Heart right ventricle (tissue), 16 donors: ENCODE results near the gene FOXP4. TPM values are rescaled to one million over a fixed set of nuclear protein-coding genes. Genes with fewer than 3 reads are reported as not detected.

Experiments used
- ATAC-seq, 8 donors: fragments of 200-7000 bp; cut with Tn5 transposase; one replicate each; pipeline ENCODE4 v1.9.1; 2020; ENCODE audit warnings: mild to moderate bottlenecking in 8 of 8, moderate library complexity in 8 of 8, moderate number of reproducible peaks in 1 of 8
- DNase-seq, 2 donors: peaks; one replicate each; pipeline ENCODE4 v3.0.0-alpha.2; 2020
- H3K27ac ChIP-seq, 10 donors: fragments of 200-600 bp; sonication (generic) in 2 of 10; one replicate each; pipeline versions ENCODE4 v1.5.0 to v1.8.0; 2020 to 2022; ENCODE audit warnings: mild to moderate bottlenecking in 3 of 10
- H3K27me3 ChIP-seq, 7 donors: fragments of 200-600 bp; one replicate each; pipeline ENCODE4 v1.8.0; 2021 to 2022; ENCODE audit warnings: mild to moderate bottlenecking in 2 of 7
- H3K36me3 ChIP-seq, 9 donors: fragments of 200-600 bp; sonication (generic) in 1 of 9; one replicate each; pipeline versions ENCODE4 v1.5.0 to v1.8.0; 2020 to 2022; ENCODE audit warnings: mild to moderate bottlenecking in 2 of 9
- H3K4me1 ChIP-seq, 9 donors: fragments of 200-600 bp; sonication (generic) in 1 of 9; one replicate each; pipeline versions ENCODE4 v1.5.0 to v1.8.0; 2020 to 2022; ENCODE audit warnings: mild to moderate bottlenecking in 4 of 9
- H3K4me3 ChIP-seq, 10 donors: fragments of 200-600 bp; sonication (generic) in 2 of 10; one replicate each; pipeline versions ENCODE4 v1.5.0 to v1.8.0; 2020 to 2022; ENCODE audit warnings: mild to moderate bottlenecking in 7 of 10, moderate library complexity in 2 of 10
- H3K9me3 ChIP-seq, 11 donors: fragments of 200-600 bp in 10 of 11; sonication (generic) in 2 of 11; one replicate each; pipeline versions ENCODE4 v1.5.0 to v1.8.0; 2013 to 2022; ENCODE audit warnings: mild to moderate bottlenecking in 2 of 11, control low read depth in 1 of 11, moderate library complexity in 1 of 11
- WGBS, 2 donors: extraction: QIAGEN DNeasy Blood & Tissue Kit; methylation state at CpG; one replicate each; pipeline ENCODE4 v1.1.7; 2013; ENCODE audit warnings: inconsistent platforms in 1 of 2; 5-methylcytosine and 5-hydroxymethylcytosine counted together
- intact Hi-C, 10 donors: fragments of 100-400 bp; cut with DNase I; formaldehyde crosslinking; loops; one replicate each; pipeline versions ENCODE4 v1.11.1 to v1.14.2; 2022
- polyA plus RNA-seq, 2 donors: library from polyadenylated mRNA; stranded (reverse); fragments of 200-250 nt; gene quantifications; one replicate each; pipeline ENCODE4 v1.2.3, GENCODE V29; 2013
- total RNA-seq, 10 donors: library from RNA; stranded (reverse); fragmentation: NEBNext Ultra II Directional in 3 of 10; extraction: Animal tissue kit (Norgen Biotek cat#: 25700) in 3 of 10; gene quantifications; one replicate each; pipeline versions ENCODE4 v1.2.1 to v1.2.4, GENCODE V29; 2021 to 2023
- TF ChIP-seq, protein P1 (sequence below), 9 donors: fragments of 200-600 bp; sonication (generic) in 2 of 9; IDR thresholded peaks; one replicate each; pipeline versions ENCODE4 v1.5.0 to v1.8.0; 2021 to 2022; ENCODE audit warnings: antibody characterized with exemption in 9 of 9, mild to moderate bottlenecking in 5 of 9, moderate library complexity in 1 of 9
- donor health status: Arrhythmogenic right ventricular cardiomyopathy.
- donor health status: ischemic (EF 13 %, LVEDD 7.1; RV severe dilation, severe dysfunction).
- donor health status: healthy with polysubstance abuse.
- donor health status: DM: no; HTN: yes; CAD: no.
- donor health status: DM: no; HTN: no; CAD: no.
- donor health status: ischemic (EF 25% LVEDD 6.9; RV normal size, moderate dysfunction).
- donor health status: ischemic (EF 25% LVEDD 5.7; RV mildly dilated, moderate dysfunction).
- donor health status: healthy.
- donor health status: DM: yes; HTN: yes; CAD: no.
- donor health status: Ischemic cardiomyopathy.
- donor health status: ischemic (EF 35%, LVEDD 5.7; RV mildly dilated, moderate dysfunction).
- donor health status: nonischemic (EF 11% LVEDD 7.7; RV severe dilation, severe dysfunction).
- donor health status: DM: yes; HTN: yes; CAD: no.
- donor health status: PGD.
- donor health status: ischemic (EF 29% LVEDD 5.4; RV normal size, mild dysfunction).
- donor health status: nonischemic (EF 23%, LVEDD 6.1; RV moderate dilation, normal function).

Gene FOXP4
- total and polyA plus RNA-seq, 12 donors, result 8.9 to 18.0 (median 13.6) TPM

DNA sequence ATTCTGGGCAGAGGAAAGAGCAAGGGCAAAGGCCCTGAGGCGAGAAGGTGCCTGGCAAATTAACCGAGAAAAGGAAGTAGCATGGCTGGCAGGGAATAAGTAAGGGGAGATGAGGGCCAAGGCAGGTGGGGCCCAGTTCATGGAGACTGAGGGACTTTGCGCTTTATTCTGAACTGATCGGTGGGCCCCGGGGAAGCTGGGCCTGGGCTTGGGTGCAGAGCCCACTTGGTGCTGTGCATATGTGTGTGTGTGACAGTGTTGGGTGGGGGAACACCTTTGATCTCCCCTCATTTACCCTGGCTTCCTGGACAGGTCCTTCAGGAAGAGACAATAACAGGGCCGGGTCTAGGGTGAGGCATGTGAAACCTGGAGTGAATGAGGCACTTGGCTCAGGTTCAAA is 89.2 kb downstream of the FOXP4 start:
- H3K27ac ChIP-seq, result no peak overlapping the region
- no peak overlapping the region for H3K4me3 ChIP-seq
- H3K27me3 ChIP-seq, result peaks cover 20 to 58% (median 37%) of the 10 kb centered on the region in 7 donors
- WGBS, 2 donors, result 83 to 85% methylated on average over 6 of the region's 6 CpGs
- intact Hi-C loops, result no loop called here
- H3K4me1 ChIP-seq, result peaks cover 6 to 38% (median 26%) of the 10 kb centered on the region in 9 donors
- TF ChIP-seq, protein P1, sequence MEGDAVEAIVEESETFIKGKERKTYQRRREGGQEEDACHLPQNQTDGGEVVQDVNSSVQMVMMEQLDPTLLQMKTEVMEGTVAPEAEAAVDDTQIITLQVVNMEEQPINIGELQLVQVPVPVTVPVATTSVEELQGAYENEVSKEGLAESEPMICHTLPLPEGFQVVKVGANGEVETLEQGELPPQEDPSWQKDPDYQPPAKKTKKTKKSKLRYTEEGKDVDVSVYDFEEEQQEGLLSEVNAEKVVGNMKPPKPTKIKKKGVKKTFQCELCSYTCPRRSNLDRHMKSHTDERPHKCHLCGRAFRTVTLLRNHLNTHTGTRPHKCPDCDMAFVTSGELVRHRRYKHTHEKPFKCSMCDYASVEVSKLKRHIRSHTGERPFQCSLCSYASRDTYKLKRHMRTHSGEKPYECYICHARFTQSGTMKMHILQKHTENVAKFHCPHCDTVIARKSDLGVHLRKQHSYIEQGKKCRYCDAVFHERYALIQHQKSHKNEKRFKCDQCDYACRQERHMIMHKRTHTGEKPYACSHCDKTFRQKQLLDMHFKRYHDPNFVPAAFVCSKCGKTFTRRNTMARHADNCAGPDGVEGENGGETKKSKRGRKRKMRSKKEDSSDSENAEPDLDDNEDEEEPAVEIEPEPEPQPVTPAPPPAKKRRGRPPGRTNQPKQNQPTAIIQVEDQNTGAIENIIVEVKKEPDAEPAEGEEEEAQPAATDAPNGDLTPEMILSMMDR (IDR thresholded peaks at IDR 0.05), result no peak
- no peak for ATAC-seq
- no peak for DNase-seq
- no peaks in the 10 kb centered on the region for H3K9me3 ChIP-seq
- no peaks in the 10 kb centered on the region for H3K36me3 ChIP-seq

DNA sequence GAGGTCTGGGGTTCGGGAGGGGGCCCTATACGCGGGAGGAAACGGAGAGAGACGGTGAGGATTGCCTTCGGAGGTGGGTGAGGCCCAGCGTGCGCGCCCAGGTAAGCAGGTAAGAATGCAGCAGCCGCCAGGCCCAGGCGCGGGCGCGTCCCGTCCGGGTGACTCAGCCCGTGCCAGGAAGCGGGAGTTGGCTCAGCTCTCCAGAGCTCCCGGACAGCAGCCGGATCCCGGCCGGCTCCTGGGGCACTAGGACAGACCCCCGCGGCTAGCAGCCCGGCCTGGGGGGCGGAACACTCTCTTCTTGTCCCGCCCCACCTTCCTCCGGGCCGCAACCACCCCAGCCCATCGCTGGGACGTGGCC is 90.6 kb downstream of the FOXP4 start:
- Histone ChIP-seq H3K27me3 (peaks cover 20 to 62% (median 37%) of the 10 kb centered on the region in 7 donors), H3K27ac (peak overlapping the region in 1 of 10 donors; percentile 31), H3K4me1 (peaks cover 6 to 45% (median 26%) of the 10 kb centered on the region in 9 donors), H3K9me3 (no peaks in the 10 kb centered on the region), H3K36me3 (no peaks in the 10 kb centered on the region), H3K4me3 (peak overlapping the region in 8 of 10 donors; percentile 41 to 63 (median 56))
- TF ChIP-seq, protein P1 (IDR thresholded peaks at IDR 0.05), result no peak
- ATAC-seq, result peak in 3 of 8 donors; percentile 22 to 41 (median 35)
- no peak for DNase-seq
- 21 to 25% methylated on average over 29 to 31 of the region's 31 CpGs for WGBS, 2 donors
- intact Hi-C loops, result no loop called here

DNA sequence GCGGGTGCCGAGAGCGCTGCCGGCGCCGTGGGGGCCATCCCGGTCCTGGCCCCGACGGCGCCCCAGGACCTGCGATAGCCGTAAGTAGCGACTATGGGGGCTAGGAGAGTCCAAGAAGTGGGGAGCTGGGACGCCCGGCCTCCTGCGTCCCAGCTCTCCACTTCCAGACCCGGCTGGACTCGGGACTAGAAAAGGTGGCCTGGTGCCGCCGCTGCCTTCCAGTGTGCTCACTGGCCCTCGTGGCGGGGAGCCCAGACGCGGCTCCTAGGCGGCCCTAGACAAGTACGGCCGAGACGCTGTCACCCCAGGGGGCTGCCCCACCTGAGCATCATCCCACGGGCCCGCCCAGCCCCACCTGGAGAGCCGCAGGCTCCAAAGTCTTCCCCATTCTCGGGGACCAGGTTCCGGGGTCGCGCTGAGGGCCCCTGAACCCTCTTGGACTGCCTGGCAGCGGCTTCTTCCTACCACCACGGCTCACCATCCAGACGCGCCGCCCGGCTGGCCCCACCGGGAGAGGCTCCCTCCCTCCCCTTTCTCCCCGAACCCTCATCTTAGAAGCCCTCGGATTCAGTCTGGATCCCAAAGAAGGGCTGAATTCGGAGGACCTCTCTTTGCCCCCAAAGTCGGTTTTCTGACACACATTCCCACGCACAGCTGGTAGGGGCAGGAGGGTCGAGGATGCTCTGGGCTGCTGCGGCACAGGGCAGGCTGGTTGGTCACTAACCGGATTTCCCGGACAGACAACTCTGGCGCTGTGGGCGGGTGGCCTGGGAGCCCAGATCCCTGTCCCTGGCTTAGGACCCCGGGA is 91.2 kb downstream of the FOXP4 start:
- DNase-seq (no peak), ATAC-seq (peak in 1 of 8 donors; percentile 24)
- 9% methylated on average over 53 to 54 of the region's 54 CpGs for WGBS, 2 donors
- intact Hi-C loops, result no loop called here
- Histone ChIP-seq H3K27ac (peak overlapping the region in 3 of 10 donors; percentile 31 to 58 (median 56)), H3K4me3 (peak overlapping the region; percentile 21 to 63 (median 54)), H3K4me1 (peaks cover 6 to 49% (median 26%) of the 10 kb centered on the region in 9 donors), H3K36me3 (no peaks in the 10 kb centered on the region), H3K27me3 (peaks cover 20 to 62% (median 37%) of the 10 kb centered on the region in 7 donors), H3K9me3 (no peaks in the 10 kb centered on the region)
- TF ChIP-seq, protein P1 (IDR thresholded peaks at IDR 0.05), result no peak

GRCh38 chr6:41638002-41638934 is 92.1 kb downstream of the FOXP4 start, which contains the start of gene MDFI:
Gene MDFI, plus strand, starts transcription at chr6:41638468. Its CDS starts 282 bp downstream, at chr6:41638750.
- TF ChIP-seq, protein P1 (IDR thresholded peaks at IDR 0.05), result no peak
- peak within 1 kb of the TSS; percentile 21 to 63 (median 54) for H3K4me3 ChIP-seq
- peak within 1 kb of the TSS in 5 of 10 donors; percentile 39 to 60 (median 58) for H3K27ac ChIP-seq
- WGBS, 2 donors, result 1 to 2% methylated on average over 75 to 86 of the region's 86 CpGs
- peaks cover 6 to 55% (median 26%) of the 10 kb centered on the region in 9 donors for H3K4me1 ChIP-seq
- ATAC-seq (peak in 7 of 8 donors; percentile 4 to 40 (median 24)), DNase-seq (no peak)
- H3K27me3 ChIP-seq, result peaks cover 20 to 62% (median 37%) of the 10 kb centered on the region in 7 donors
- intact Hi-C loops, result no loop called here
- H3K9me3 ChIP-seq, result no peaks in the 10 kb centered on the region
- no peaks in the 10 kb centered on the region for H3K36me3 ChIP-seq
